Endothelial cell of umbilical vein (primary cell): ENCODE results near the gene SERPINB7. TPM values are rescaled to one million over a fixed set of nuclear protein-coding genes. Genes with fewer than 3 reads are reported as not detected.

Experiments
- BruUV-seq: library from RNA; stranded (reverse); fragments of 400-500 nt; replicated peaks from 2 replicates; lab custom pipeline; 2021; lab: Mats Ljungman, UMichigan
- CTCF ChIA-PET: fragments of 300-600, 350-600 bp; sonication (Branson Sonifier 250); formaldehyde crosslinking; loops from one replicate; lab custom pipeline; 2021; ENCODE audit warnings: antibody characterized with exemption, inconsistent platforms; lab: Charles Lee
- POLR2A ChIA-PET: fragments of 300-600, 350-600 bp; sonication (Branson Sonifier 250); formaldehyde crosslinking; loops from one replicate; lab custom pipeline; 2021; ENCODE audit warnings: antibody characterized with exemption, inconsistent platforms; lab: Charles Lee
- DNase-seq: peaks from one replicate; pipeline ENCODE4 v3.0.0-alpha.2; 2011; ENCODE audit warnings: low read depth, low spot score
- FAIRE-seq: peaks from 2 replicates; lab custom pipeline; 2011; peaks lifted over from hg19 to GRCh38; lab: Jason Lieb, UNC
- H2AFZ ChIP-seq: 2 replicates; pipeline ENCODE4 v1.6.0; 2012; ENCODE audit warnings: low read depth, low read length, control low read depth, inconsistent platforms
- H3K27ac ChIP-seq: 2 replicates; pipeline ENCODE4 v1.5.1; 2011; ENCODE audit warnings: low read depth, mild to moderate bottlenecking, control low read depth, low read length, moderate library complexity; ENCODE audit not compliant: insufficient read depth
- H3K27me3 ChIP-seq, 2 experiments: 2 replicates each; pipeline versions ENCODE4 v1.6.0 to v1.6.1; 2011; ENCODE audit warnings: low read length in 2 of 2, mixed read lengths in 1 of 2; ENCODE audit not compliant: control insufficient read depth in 2 of 2, insufficient read depth in 2 of 2
- H3K36me3 ChIP-seq, 2 experiments: 2 replicates in 1 of 2; 3 replicates in 1 of 2; pipeline ENCODE4 v1.5.1; 2011; ENCODE audit warnings: low read length in 2 of 2, mild to moderate bottlenecking in 1 of 2, moderate library complexity in 1 of 2; ENCODE audit not compliant: control insufficient read depth in 2 of 2, insufficient read depth in 2 of 2; ENCODE audit errors: extremely low read depth in 1 of 2
- H3K4me1 ChIP-seq: 3 replicates; pipeline ENCODE4 v1.5.1; 2011; ENCODE audit warnings: mild to moderate bottlenecking, low read length; ENCODE audit not compliant: control insufficient read depth, insufficient read depth; ENCODE audit errors: extremely low read depth
- H3K4me2 ChIP-seq: 2 replicates; pipeline ENCODE4 v1.6.1; 2011; ENCODE audit warnings: low read length, control low read depth, mixed read lengths; ENCODE audit not compliant: insufficient read depth
- H3K4me3 ChIP-seq, 3 experiments: fragments of 200-600 bp in 1 of 3; sonication (generic), shearing (Covaris generic) in 1 of 3; replicated peaks in 1 of 3; 2 replicates each; pipeline ENCODE4 v1.5.1; 2011 to 2016; ENCODE audit warnings: control low read depth in 3 of 3, low read length in 3 of 3, mild to moderate bottlenecking in 2 of 3, inconsistent platforms in 1 of 3, low read depth in 1 of 3, moderate library complexity in 1 of 3; ENCODE audit not compliant: insufficient read depth in 1 of 3
- H3K79me2 ChIP-seq: 2 replicates; pipeline ENCODE4 v1.6.0; 2012; ENCODE audit warnings: low read length, inconsistent platforms; ENCODE audit not compliant: control insufficient read depth, insufficient read depth
- H3K9ac ChIP-seq: replicated peaks from 2 replicates; pipeline ENCODE3; 2011; ENCODE audit warnings: low read length, control low read depth; ENCODE audit not compliant: insufficient read depth; ENCODE audit errors: extremely low read depth
- H3K9me1 ChIP-seq: replicated peaks from 3 replicates; pipeline ENCODE4 v1.6.0; 2011; ENCODE audit warnings: mild to moderate bottlenecking, low read length; ENCODE audit not compliant: control insufficient read depth, insufficient read depth; ENCODE audit errors: extremely low read depth
- H3K9me3 ChIP-seq: replicated peaks from 2 replicates; pipeline ENCODE4 v1.5.1; 2012; ENCODE audit warnings: low read length, inconsistent platforms; ENCODE audit not compliant: control insufficient read depth, insufficient read depth
- H4K20me1 ChIP-seq: replicated peaks from 2 replicates; pipeline ENCODE3; 2011; ENCODE audit warnings: mild to moderate bottlenecking, low read length; ENCODE audit not compliant: control insufficient read depth, insufficient read depth; ENCODE audit errors: extremely low read depth
- CTCF ChIP-seq, 2 donors: IDR thresholded peaks; 1 replicate in 1 of 2; 2 replicates in 1 of 2; pipeline ENCODE4 v1.5.1; 2011; ENCODE audit warnings: low read length in 2 of 2, mild to moderate bottlenecking in 2 of 2, moderate library complexity in 2 of 2, control low read depth in 1 of 2, inconsistent platforms in 1 of 2, low read depth in 1 of 2; ENCODE audit not compliant: insufficient read depth in 1 of 2; ENCODE audit errors: extremely low read depth in 1 of 2
- EZH2 ChIP-seq: IDR thresholded peaks from 2 replicates; pipeline ENCODE4 v1.6.1; 2012; ENCODE audit warnings: borderline replicate concordance, low read depth, mild to moderate bottlenecking, moderate library complexity, low read length, inconsistent platforms; ENCODE audit not compliant: severe bottlenecking
- FOS ChIP-seq: IDR thresholded peaks from 2 replicates; pipeline ENCODE4 v1.6.1; 2011; ENCODE audit warnings: mild to moderate bottlenecking, low read length, moderate library complexity, borderline replicate concordance; ENCODE audit not compliant: insufficient read depth
- GATA2 ChIP-seq: IDR thresholded peaks from 2 replicates; pipeline ENCODE4 v1.7.0; 2011; ENCODE audit warnings: low read depth, mild to moderate bottlenecking, moderate library complexity, mixed read lengths, low read length; ENCODE audit not compliant: insufficient read length, insufficient read depth
- JUN ChIP-seq: IDR thresholded peaks from 2 replicates; pipeline ENCODE4 v1.6.1; 2011; ENCODE audit warnings: borderline replicate concordance, low read depth; ENCODE audit not compliant: insufficient read length, insufficient read depth
- MAX ChIP-seq: IDR thresholded peaks from 2 replicates; pipeline ENCODE4 v1.6.1; 2011; ENCODE audit not compliant: insufficient read depth, insufficient read length
- MYC ChIP-seq: IDR thresholded peaks from one replicate; pipeline ENCODE4 v1.6.1; 2011; ENCODE audit warnings: mild to moderate bottlenecking, low read depth, low read length
- POLR2A ChIP-seq: IDR thresholded peaks from 2 replicates; pipeline ENCODE4 v1.6.1; 2012; ENCODE audit warnings: low read depth, mild to moderate bottlenecking, control low read depth, low read length
- POLR2AphosphoS5 ChIP-seq: IDR thresholded peaks from 2 replicates; pipeline ENCODE4 v1.6.1; 2012; ENCODE audit warnings: low read depth, mild to moderate bottlenecking, control low read depth, low read length, moderate library complexity; ENCODE audit not compliant: insufficient read depth
- dilution Hi-C: fragments of 300-500 bp; cut with MboI; formaldehyde crosslinking; loops from one replicate; pipeline ENCODE4 v1.15.0; 2019; ENCODE audit warnings: low sequenced_read_pairs; ENCODE audit not compliant: extremely low pct_ligation_motif_present
- intact Hi-C: fragments of 100-400 bp; cut with micrococcal nuclease; formaldehyde crosslinking; loops from one replicate; pipeline ENCODE4 v1.10.0; 2022
- polyA plus RNA-seq, 4 experiments: library from polyadenylated mRNA; depleted of rRNA in 3 of 4; stranded (reverse) in 3 of 4; unstranded in 1 of 4; fragments of >200 nt; gene quantifications; 2 replicates each; pipeline versions ENCODE4 v1.2.1 to v1.2.3, GENCODE V29; 2011 to 2012; ENCODE audit warnings: missing spikeins in 1 of 4
- total RNA-seq: library from RNA; stranded (reverse); gene quantifications from 2 replicates; pipeline ENCODE4 v1.2.3, GENCODE V29; 2021

SERPINB7 gene
- total and polyA plus RNA-seq, 2 donors (not counting 3 experiments of a cell fraction or from before 2014, with no cell fraction given) = not detected

GRCh38 chr18:63795606-63796005 is 20.4 kb downstream of the SERPINB7 start:
- Histone ChIP-seq H2AFZ (no peak overlapping the region), H3K36me3 (no peaks in the 10 kb centered on the region), H3K9me3 (no peaks in the 10 kb centered on the region), H3K27me3 (no peaks in the 10 kb centered on the region), H3K4me1 (no peaks in the 10 kb centered on the region), H3K9ac (no peak overlapping the region), H3K79me2 (no peaks in the 10 kb centered on the region), H3K27ac (no peak overlapping the region), H3K4me3 (no peak overlapping the region), H3K4me2 (no peak overlapping the region), H3K9me1 (no peaks in the 10 kb centered on the region), H4K20me1 (no peaks in the 10 kb centered on the region)
- FAIRE-seq (no peak), DNase-seq (no peak)
- BruUV-seq = no TSS peak
- ChIA-PET POLR2A (no interaction called here), CTCF (interaction anchor here (0.7 to 2.0 kb wide), 4 partner anchors 11 to 724 kb away, joined by 3 to 5 read pairs (median 4); no protein-coding TSS in a partner anchor)
- dilution Hi-C loops = no loop called here
- TF ChIP-seq JUN (no peak), POLR2A (no peak), CTCF (IDR thresholded peaks at IDR 0.05; ENCODE audit: extremely low read depth in 1 of 2, insufficient read depth in 1 of 2, low read depth in 1 of 2, low read length in 2 of 2) (no peak), POLR2AphosphoS5 (no peak), FOS (no peak), EZH2 (no peak), MAX (no peak), MYC (no peak), GATA2 (no peak)
- intact Hi-C loops = no loop called here
